Stimulated activated CD4-positive, alpha-beta T cell treated with anti-CD3 and anti-CD28 coated beads, Interleukin-2, amount 100 ng/mL, for 48 hours (primary cell): ENCODE results near the gene PARD6G.
"Not testable (repeated sequence)": the region's sequence is repeated elsewhere in the genome, so short reads cannot be mapped to it uniquely, and the experiment has no call there.

Experiments used
- DNase-seq, 2 donors: peaks; one replicate each; pipeline ENCODE4 v3.0.0-alpha.2; 2020

Gene PARD6G

DNA sequence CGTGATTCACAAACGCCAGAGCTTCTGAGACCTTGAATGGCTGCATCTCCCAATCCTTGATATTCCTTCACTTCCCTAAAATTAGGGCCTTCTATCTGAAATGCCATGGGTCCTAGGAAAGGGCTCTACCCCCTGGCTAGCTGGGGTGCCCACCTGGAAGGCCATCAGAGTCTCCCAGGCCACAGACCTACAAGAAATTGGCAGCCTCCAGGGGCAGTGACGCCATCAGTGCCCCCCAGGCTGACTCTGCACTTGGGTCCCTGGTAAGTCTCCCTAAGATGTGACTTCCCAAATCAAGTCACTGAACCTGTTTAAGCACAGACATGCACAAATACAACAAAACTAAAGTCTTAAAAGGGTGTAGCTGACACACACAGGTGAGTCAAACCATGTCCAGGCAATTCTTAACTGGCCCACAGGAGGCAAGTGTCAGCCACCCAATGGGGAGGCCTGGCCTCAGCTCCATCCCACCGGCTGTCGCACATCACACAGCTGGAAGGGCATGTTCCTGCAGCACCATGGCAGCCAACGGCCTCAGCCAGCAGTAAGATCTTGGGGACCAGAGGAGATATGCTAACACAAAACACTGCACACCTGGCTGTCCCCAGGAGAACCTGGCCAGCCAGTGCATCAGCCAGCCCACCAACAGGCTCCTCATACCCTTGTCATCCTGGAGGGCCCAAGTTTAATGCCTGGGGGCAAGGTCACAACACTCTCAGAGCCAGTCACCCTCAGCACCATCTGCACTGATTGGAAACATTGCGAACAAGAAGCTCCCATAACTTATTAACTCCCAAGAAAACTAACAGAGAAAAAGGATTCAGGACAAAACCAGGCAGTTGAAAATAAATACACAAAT is 5.2 kb downstream of the PARD6G start:
- DNase-seq: no peak

DNA sequence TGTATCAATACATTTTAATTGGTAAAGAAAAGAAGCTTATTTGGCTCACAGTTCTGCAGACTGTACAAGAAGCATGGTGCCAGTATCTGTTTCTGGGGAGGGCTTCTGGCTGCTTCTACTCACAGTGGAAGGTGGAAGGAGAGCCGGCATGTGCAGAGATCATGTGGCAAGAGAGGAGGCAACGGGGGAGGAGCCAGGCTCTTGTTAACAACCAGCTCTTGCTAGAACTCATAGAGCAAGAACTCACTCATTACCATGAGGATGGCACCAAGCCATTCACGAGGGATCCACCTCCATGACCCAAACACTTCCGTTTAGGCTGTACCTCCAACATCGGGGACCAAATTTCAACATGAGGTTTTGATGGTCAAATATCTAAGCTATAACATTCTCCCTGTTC is 7.5 kb downstream of the PARD6G start:
- no peak for DNase-seq

DNA sequence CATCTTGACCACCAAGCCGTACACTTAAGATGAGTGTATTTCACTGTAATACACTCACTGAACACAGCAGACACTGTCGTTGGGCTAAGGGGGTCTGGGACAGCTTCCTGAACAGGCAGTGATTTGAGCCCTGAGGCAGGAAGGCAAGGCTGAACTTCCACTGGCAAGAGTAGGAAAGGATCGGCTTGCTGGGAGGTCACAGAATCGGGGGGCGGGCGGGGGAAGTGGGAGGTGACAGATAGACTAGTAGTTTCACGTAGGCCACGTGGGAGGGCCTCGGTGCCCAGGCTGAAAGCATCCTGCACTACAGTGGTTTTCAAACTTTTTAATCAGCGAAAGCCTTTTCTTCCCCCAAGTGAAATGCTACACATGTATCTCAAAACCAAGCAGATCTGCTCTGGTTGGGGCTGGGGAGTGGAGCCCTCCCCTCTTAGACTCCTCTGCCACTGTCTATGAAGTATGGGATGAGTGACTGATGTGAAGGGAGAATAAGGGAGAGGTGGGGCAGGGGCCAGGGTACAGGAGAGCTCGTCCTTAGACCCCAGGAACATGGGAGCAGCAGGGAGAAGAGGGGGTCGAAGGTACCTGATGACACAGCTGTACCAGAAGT is 8.6 kb downstream of the PARD6G start:
- DNase-seq: no peak

DNA sequence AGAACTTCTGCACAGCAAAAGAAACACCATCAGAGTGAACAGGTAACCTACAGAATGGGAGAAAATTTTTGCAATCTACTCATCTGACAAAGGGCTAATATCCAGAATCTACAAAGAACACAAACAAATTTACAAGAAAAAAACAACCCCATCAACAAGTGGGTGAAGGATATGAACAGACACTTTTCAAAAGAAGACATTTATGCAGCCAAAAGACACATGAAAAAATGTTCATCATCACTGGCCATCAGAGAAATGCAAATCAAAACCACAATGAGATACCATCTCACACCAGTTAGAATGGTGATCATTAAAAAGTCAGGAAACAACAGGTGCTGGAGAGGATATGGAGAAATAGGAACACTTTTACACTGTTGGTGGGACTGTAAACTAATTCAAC is 9.8 kb downstream of the PARD6G start:
- not testable (repeated sequence) for DNase-seq

DNA sequence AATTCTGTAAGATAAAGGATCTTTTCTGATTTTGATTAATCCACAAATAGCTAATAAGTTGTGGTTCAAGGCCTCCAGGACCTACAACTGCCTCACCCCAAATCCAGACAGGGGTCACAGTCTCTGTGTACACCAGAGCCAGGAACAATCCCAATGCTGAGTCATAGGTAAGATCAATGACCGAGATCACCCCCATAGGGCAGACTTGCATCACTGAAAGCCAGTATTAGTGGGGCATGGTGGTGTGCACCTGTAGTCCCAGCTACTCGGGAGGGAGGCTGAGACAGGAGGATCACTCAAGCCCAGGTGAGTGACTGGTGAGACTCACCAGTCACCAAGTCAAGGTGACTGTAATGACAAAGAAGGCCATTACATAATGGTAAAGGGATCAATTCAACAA is 12.9 kb downstream of the PARD6G start:
- DNase-seq: no peak

DNA sequence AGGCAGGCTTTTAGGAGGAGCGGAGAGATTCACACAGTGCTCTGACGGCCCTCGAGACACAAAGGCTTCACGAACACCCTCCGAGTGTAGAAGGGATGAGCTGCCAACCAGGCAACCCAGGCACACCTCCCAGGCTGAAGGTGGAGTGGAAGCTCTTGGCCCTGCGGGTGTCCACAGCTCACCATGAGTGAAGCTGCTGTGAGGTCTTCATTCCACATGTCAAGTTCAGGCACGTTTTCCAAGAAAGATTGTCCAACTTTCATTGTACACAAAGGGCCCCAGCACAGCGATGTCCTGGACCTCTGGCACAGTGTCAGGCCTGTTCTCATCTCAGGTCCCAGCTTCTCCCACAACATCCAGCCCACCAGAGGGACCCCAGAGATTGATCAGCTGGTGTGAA is 13.4 kb downstream of the PARD6G start:
- no peak for DNase-seq

DNA sequence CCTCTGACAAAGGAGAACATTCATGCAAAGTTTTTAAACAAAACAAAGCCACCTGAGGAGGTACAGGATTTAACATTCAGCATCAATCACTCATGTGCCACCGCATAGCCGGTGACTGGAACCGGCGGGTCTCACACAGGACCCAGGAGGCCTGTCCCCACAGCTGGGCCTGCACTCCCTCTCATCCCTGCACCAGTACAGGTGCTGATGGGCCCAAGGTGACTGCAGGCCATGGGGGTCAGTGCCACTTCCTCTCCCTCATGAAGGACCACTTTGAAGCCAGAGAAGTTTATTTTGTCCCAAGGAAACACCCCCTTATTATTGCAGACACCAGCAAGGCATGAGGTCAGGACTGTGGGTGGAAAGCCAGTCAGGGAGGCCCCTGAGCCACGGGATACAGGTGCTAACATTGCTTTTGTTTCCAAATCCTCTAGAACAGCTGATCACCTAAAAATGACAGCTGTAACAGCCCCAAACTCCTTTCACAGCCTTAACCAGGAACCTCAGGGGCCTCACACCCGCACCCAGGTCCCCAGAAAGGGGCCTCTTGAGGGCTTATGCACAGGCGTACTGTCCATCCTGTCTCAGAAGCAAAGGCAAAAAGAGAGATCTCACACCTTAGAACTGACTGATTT is 14.0 kb downstream of the PARD6G start:
- DNase-seq: no peak

DNA sequence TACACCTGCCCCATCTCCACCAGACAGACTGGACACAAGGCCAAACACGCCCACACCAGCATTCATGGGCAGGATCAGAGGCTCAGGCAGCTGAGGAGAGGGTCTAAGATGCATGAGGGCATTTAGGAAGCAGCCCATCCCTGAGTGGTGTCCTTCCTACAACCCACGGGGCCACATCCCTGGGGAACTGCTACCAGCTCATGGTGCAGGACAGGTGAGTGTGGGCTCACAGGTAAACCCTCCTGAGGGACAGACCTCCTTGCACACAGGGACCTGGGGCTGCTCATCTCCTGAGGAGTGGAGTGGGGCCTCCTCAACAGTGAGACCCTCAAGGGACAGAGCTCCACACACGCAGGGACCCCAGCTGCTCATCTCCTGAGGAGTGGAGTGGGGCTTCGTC is 14.6 kb downstream of the PARD6G start:
- no peak for DNase-seq

DNA sequence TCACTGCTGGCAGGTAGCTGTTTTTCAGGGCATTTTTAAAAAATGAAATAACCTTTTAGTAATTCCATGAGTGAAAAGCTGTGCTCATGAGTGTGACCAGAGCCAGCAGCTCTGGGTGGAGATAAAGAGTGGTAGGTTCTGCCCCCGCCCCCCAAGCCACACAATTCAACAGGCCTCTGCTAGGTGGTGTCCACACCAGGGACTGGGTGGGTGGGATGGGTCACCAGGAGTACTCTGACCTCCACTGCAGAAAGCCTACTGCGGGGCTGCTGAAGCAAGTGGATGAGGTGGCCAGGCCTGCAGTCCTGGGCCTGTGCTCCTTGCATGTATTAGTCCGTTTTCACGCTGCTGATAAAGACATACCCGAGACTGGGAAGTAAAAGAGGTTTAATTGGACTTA is 15.3 kb downstream of the PARD6G start:
- no peak for DNase-seq

DNA sequence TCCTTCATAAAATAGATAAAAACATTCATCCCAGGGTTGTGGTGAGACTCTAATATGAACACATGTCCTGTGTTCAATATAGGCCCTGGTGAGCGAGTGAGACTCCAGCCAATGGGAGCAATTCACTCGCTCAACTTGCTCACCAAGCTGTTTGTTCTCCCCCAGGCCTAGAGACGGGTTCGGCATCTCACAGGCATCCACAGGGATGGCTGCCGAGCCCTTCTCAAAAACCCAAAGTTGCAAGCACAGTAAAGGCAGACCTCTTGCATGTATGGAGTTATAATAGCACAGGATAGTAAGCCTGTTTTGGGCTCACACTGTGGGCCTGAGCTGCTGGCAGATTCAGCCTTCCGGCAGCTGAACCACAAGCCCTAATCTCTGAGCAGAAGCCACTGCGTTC is 15.7 kb downstream of the PARD6G start:
- DNase-seq: no peak

DNA sequence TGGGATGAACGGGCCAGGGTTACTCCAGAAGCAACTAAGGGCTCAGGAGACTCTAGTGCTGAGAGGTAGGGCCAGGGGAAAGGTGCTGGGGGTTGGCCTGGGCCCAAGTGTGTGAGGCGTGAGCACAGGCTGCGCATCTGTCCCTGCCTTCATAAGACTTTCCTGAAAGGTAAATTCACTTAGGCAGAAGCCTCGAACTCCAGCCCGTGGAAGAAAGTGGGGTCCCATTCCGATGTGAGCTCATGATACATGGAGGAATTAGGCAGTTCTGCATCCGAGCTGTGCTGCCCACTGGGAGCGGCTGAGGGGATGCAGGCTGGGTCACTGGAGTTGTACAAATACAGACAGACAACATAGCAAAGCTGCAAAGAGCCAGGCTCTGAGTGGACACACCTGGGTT is 16.2 kb downstream of the PARD6G start:
- DNase-seq: no peak

DNA sequence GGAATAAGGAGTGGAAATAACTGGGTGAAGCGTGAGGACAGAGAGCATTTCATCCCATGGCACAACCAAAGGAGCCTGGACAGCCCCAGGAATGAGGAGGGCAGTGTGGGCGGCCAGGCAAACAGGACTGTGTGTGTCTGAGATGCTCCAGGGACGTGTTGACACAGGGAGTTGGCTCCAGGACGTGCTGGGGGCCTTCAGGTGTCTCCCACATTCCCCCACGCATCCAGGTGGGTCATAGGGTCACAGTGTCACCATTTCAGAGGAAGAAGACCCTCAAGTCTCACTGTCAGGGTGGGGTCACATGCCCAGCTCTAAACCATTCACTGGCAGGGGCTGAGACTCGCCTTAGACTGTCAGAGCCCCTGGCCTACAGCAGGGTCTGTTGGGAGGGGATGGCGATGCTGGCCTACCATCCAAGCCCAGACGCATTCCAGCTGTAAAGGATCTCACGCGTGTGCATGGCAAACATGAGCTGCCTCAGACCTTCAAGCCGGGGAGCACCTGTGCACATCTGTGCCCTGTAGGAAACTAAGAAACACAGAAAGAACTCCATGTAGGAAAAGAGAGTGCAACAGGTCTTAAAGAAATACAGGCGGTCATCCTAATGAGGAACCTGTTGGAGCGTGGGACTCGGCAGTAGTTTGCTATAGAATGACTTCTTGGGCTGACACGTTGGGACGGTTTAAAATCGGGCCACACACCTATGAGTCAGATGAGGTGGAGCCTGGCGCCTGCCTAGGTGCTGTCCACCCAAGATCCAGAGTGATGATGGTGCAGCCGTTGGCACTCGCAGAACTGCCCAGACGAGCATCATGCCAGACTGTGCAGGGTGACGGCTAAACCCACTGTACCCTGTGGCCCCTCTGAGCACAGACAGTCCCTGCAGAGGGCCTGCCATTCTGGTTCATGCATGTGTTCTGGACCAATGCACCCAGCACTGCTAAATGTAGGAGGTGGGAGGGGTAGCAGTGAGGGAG is 17.3 kb downstream of the PARD6G start:
- no peak for DNase-seq

DNA sequence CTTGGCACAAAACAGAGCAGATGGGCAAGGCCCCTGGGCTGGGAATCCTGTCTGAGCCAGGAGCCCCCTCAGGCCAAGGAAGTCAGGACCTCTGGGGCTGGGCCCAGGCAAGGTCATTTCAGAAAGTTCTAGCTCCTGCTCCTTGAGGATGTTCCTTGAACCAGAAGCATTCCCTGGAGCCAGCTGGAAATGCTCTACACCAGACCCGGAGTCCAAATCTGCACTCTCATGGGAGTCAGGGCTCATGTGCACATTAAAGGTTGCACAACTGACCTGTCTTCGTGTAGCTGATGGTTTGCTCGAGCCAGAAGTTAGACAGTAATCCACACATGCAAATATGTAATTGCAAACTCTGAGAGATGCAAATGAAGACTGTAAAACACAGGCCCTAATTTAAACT is 18.0 kb downstream of the PARD6G start:
- DNase-seq: no peak

DNA sequence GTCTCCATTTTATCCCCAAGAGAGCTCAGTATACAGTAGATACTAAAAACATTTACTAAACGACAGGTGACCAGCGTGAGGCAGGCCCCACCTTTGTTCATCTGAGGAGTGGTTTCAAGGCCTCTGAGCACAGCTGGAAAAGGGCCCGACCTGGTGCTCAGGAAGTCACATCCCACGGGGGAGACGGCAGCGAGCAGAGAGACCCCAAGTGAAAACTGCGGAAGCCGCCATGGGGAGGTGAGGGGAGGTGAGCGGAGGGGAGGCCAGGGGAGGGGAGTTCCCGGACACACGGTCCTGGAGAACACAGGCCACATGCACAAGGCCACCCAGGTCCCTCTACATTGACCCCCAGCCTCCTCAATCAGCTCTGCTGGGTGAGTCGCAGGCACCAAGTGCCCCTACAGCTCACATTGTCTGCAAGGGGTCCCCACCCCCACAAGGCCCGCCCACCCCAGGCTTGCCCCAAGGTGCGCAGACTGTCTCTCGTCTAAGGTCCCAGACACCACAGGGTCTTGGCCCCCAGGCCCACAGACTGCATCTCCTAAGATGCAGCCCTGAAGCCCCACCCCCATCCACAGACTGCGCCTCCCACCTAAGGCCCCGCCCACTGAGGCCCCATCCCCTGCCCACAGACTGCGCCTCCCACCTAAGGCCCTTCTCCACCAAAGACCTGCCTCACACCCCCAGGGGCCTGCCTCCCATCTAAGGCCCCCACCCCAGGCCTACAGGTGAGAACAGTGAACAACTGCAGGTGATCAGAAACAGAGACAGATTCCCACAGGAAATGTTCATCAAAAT is 19.1 kb downstream of the PARD6G start:
- no peak for DNase-seq

DNA sequence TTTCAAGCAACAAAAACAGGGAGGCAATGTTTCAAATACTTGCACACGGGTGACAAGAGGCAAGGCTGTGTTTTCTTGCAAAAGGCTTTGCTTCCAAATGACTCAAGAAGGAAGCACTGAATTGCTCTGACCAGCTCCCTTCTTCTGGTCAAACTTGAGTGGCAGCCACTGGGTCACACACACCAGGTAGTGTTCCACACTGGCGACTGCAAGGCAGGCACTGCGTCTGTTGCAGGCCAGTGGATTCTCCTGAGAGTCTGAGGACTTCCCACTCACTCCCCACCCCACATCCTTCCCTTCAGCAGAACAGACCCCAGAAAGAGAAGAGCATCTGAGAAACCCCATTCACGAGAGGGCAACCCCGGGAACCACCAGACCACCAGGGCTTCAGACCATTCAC is 19.8 kb downstream of the PARD6G start:
- no peak for DNase-seq

DNA sequence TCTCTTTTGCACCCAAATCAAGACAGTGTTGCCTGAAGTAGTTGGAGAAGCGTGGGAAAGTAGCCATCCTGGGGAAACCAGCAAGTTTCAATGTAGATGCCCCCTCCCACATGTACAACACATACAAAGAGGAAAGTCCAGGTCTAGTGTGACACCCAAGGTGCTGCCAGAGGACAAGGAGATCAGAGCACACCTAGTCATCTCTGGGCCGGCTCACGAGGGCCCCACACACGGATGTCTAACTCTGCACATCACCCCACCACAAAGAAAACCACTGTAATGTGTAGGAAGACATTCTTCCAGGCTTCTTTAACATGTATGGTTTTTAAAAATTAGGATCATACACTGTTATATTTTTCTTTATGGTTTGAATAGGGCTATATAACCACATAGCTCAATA is 21.6 kb downstream of the PARD6G start:
- no peak for DNase-seq

DNA sequence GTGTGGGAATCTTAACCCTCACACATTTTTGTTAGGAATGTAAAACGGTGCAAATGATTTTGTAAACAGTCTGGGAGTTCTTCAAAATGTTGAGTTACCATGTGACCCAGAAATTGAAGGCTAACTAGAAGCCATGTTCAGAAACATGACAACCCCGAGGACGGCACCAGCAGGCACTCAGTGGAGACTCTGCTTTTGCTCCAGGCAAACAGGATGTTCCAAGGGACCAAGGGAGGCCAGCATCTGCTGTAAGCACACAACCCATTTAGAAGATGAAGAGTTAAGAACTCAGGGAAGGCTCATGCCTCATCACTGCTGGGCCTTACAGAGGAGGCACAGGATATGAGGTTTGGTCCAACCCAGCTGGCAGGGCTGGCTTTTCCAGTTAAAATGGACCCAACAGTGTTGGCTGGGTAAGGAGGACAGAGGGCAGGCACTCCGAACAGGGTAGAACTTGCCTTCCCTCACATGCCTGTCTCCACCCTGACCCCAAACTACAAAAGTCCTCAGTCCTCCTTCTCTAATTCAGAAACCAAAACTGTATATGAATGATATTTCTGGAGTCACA is 23.6 kb downstream of the PARD6G start:
- DNase-seq: no peak

DNA sequence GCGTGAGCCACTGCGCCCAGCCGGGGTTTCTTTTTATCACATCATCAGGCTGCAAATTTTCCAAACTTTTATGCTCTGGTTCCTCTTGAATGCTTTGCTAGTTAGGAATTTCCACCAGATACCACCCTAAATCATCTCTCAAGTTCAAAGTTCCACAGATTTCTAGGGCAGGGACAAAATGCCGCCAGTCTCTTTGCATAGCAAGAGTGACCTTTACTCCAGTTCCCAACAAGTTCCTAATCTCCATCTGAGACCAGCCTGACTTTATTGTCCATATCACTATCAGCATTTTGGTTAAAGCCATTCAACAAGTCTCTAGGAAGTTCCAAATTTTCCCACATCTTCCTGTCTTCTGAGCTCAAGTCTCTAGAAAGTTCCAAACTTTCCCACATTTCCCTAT is 27.8 kb downstream of the PARD6G start:
- not testable (repeated sequence) for DNase-seq

DNA sequence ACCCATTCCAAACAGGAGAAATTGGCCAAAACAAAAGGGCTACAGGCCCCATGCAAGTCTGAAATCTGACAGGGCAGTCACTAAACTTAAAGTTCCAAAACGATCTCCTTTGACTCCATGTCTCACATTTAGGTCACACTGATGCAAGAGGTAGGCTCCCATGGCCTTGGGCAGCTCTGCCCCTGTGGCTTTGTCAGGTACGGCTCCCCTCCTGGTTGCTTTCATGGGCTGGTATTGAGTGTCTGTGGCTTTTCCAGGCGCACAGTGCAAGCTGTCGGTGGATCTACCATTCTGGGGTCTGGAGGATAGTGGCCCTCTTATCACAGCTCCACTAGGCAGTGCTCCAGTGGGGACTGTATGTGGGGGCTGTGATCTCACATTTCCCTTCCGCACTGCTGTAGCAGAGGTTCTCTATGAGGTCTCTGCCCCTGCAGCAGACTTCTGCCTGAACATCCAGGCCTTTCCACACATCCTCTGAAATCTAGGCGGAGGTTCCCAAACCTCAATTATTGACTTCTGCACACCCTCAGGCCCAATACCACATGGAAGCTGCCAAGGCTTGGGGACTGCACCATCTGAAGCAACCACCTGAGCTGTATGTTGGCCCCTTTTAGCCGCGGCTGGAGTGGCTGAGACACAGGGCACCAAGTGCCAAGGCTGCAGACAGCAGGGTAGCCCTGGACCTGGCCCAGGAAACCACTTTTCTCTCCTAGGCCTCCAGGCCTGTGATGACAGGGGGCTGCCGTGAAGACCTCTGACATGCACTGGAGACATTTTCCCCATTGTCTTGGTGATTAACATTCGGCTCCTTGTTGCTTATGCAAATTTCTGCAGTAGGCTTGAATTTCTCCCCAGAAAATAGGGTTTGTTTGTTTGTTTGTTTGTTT is 28.7 kb downstream of the PARD6G start:
- no peak for DNase-seq

DNA sequence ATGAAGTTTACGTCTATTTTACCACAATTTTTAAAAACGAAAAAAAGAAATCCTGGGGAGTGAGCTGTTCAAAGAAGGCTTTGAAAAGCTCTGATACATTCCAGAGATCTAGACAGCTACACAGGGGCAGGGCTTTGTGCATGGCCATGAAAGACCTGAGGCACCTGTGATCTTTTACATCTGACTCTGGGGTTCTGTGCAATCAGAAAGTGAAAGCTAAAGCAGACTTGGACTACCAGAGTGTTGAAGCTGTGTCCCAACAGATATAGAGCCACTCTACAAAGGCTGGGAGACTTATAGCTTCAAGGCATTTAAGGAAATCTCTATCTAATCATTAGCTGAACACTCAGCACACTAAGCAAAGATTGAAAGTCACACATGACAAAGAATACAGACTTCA is 34.1 kb downstream of the PARD6G start:
- DNase-seq: no peak
